ENCODE data around the gene HOOK2. TPM values are rescaled to one million over a fixed set of nuclear protein-coding genes. Genes with fewer than 3 reads are reported as not detected.
"Not testable (repeated sequence)": the region's sequence is repeated elsewhere in the genome, so short reads cannot be mapped to it uniquely, and the experiment has no call there.

HOOK2 gene
- total and polyA plus RNA-seq, 9 donors: 13.1 to 40.8 (median 22.4) TPM

DNA sequence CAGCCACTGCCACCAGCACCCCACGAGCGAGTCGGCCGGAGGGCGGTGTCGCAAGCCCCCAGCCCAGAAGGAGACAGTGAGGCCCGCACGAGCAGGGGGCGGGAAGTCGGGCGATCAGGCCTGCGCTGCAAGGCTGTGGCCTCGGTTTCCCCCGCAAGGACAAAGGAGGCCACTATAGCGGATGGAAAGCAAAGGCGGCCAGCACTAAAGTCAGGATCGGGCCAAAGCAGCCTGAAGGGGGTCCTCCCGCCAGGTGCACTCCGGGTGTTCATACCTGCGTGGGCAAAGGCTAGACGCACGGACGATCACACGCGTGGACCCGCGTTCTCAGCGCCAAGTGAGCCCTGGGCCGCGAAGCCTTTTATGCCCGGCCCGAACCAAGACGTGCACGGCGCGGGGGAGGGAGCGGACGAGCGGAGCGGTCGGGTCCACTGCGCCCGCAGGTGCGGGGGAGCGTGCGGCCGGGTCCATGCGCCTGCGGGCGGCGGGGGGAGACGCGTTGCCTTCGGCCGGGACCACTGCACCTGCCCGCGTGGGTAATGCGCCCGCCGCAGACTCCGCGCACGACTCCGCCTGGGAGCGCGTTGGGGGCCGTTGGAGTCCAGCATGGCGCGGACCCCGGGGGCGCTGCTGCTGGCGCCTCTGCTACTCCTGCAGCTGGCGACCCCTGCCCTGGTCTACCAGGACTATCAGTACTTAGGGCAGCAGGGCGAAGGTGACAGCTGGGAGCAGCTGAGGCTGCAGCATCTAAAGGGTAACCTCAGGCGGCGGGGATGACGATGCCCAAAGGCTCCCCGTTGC, 26.3 kb upstream of the HOOK2 start, which contains the start of the genes PRDX2 and THSD8:
TSS of gene PRDX2 (minus strand) at position 335 of the 801 bp plus-strand sequence. CDS start 539 bp downstream, outside the sequence.
TSS of gene THSD8 (plus strand) at position 604 of the 801 bp plus-strand sequence. CDS start at position 607, 3 bp downstream.
- peak; percentile 89 for DNase-seq
- H3K27ac ChIP-seq (ENCODE audit: low read length): peak within 1 kb of the TSS; percentile 79
- peaks cover 28% of the 10 kb centered on the region for H3K4me1 ChIP-seq (ENCODE audit: control insufficient read depth, insufficient read depth, low read length)
- peaks cover 21% of the 10 kb centered on the region for H3K36me3 ChIP-seq (ENCODE audit: control insufficient read depth, insufficient read depth, low read length)
- no peaks in the 10 kb centered on the region for H3K9me3 ChIP-seq (replicated peaks; ENCODE audit: control insufficient read depth, low read depth, low read length)
- peak within 1 kb of the TSS; percentile 96 for H3K4me3 ChIP-seq (ENCODE audit: low read length)
- under 1% methylated on average over 78 of the region's 78 CpGs for WGBS (ENCODE audit: insufficient coverage)
- H3K27me3 ChIP-seq (ENCODE audit: control insufficient read depth, insufficient read depth, low read length): peaks cover 5% of the 10 kb centered on the region

GRCh38 chr19:12800923-12801465, 25.6 kb upstream of the HOOK2 start:
- Histone ChIP-seq H3K4me3 (ENCODE audit: low read length) (peak overlapping the region; percentile 96), H3K9me3 (replicated peaks; ENCODE audit: control insufficient read depth, low read depth, low read length) (no peaks in the 10 kb centered on the region), H3K27me3 (ENCODE audit: control insufficient read depth, insufficient read depth, low read length) (peaks cover 5% of the 10 kb centered on the region), H3K36me3 (ENCODE audit: control insufficient read depth, insufficient read depth, low read length) (peaks cover 21% of the 10 kb centered on the region), H3K27ac (ENCODE audit: low read length) (peak overlapping the region; percentile 79), H3K4me1 (ENCODE audit: control insufficient read depth, insufficient read depth, low read length) (peaks cover 28% of the 10 kb centered on the region)
- 4% methylated on average over 33 of the region's 38 CpGs for WGBS (ENCODE audit: insufficient coverage)
- peak; percentile 30 for DNase-seq

GRCh38 chr19:12800466-12800770, 25.1 kb upstream of the HOOK2 start:
- Histone ChIP-seq H3K4me1 (ENCODE audit: control insufficient read depth, insufficient read depth, low read length) (peaks cover 28% of the 10 kb centered on the region), H3K27ac (ENCODE audit: low read length) (no peak overlapping the region), H3K9me3 (replicated peaks; ENCODE audit: control insufficient read depth, low read depth, low read length) (no peaks in the 10 kb centered on the region), H3K4me3 (ENCODE audit: low read length) (no peak overlapping the region), H3K27me3 (ENCODE audit: control insufficient read depth, insufficient read depth, low read length) (peaks cover 5% of the 10 kb centered on the region), H3K36me3 (ENCODE audit: control insufficient read depth, insufficient read depth, low read length) (peaks cover 21% of the 10 kb centered on the region)
- no CpG with 5 or more reads among the region's 1 CpG for WGBS (ENCODE audit: insufficient coverage)
- DNase-seq: no peak

DNA sequence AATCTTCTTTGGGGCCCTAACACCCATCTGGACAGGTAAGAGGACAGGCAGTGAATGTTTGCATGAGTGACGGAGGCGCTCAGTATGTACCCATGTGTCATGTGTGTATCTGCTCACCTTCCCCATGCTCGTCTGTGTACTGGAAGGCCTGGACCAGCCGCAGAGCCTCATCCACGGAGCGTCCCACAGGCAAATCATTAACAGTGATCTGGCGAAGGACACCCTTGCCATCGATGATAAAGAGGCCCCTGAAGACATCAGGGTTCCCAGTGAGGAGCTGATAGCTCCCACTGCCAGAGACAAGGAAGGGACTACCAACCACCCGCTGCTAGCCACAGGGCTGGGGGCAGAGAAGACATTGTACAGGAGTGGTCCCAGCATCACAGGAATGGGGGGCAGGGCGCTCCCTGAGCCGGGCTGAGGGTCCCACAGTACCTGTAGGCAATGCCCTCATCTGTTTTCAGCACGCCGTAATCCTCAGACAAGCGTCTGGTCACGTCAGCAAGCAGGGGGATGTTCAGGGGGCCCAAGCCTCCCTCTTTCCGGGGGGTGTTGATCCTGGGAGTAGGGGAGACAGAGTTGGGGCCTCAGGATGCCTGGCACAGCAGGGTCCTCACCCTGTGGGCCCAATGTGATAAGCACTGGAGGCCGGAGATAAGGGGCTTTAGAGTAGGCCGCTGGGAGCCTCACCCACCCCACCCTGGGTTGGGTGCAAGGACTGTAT, 24.6 kb upstream of the HOOK2 start:
- peaks cover 5% of the 10 kb centered on the region for H3K27me3 ChIP-seq (ENCODE audit: control insufficient read depth, insufficient read depth, low read length)
- H3K4me1 ChIP-seq (ENCODE audit: control insufficient read depth, insufficient read depth, low read length): peaks cover 28% of the 10 kb centered on the region
- H3K4me3 ChIP-seq (ENCODE audit: low read length): no peak overlapping the region
- H3K27ac ChIP-seq (ENCODE audit: low read length): no peak overlapping the region
- H3K36me3 ChIP-seq (ENCODE audit: control insufficient read depth, insufficient read depth, low read length): peaks cover 21% of the 10 kb centered on the region
- 88% methylated on average over 15 of the region's 18 CpGs for WGBS (ENCODE audit: insufficient coverage)
- H3K9me3 ChIP-seq (replicated peaks; ENCODE audit: control insufficient read depth, low read depth, low read length): no peaks in the 10 kb centered on the region
- DNase-seq: no peak

DNA sequence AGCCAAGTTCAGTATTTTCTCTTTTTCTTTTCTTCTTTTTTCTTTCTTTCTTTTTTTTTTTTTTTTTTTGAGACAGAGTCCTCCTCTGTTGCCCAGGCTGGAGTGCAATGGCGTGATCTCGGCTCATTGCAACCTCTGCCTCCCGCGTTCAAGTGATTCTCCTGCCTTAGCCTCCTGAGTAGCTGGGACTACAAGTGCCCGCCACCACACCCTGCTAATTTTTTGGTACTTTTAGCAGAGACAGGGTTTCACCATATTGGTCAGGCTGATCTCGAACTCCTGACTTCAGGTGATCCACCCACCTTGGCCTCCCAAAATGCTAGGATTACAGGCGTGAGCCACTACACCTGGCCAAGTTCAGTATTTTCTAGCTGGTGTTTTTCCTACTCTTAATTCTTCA, 22.3 kb upstream of the HOOK2 start:
- DNase-seq; H3K9me3 ChIP-seq (replicated peaks; ENCODE audit: control insufficient read depth, low read depth, low read length); H3K27ac ChIP-seq (ENCODE audit: low read length); H3K4me3 ChIP-seq (ENCODE audit: low read length); H3K27me3 ChIP-seq (ENCODE audit: control insufficient read depth, insufficient read depth, low read length): not testable (repeated sequence)
- 91% methylated on average over 6 of the region's 7 CpGs for WGBS (ENCODE audit: insufficient coverage)
- Histone ChIP-seq H3K36me3 (ENCODE audit: control insufficient read depth, insufficient read depth, low read length) (peaks cover 21% of the 10 kb centered on the region), H3K4me1 (ENCODE audit: control insufficient read depth, insufficient read depth, low read length) (peaks cover 39% of the 10 kb centered on the region)

GRCh38 chr19:12797141-12797587, 21.8 kb upstream of the HOOK2 start:
- Histone ChIP-seq H3K9me3 (replicated peaks; ENCODE audit: control insufficient read depth, low read depth, low read length) (no peaks in the 10 kb centered on the region), H3K27me3 (ENCODE audit: control insufficient read depth, insufficient read depth, low read length) (peaks cover 3% of the 10 kb centered on the region), H3K4me1 (ENCODE audit: control insufficient read depth, insufficient read depth, low read length) (peaks cover 35% of the 10 kb centered on the region), H3K36me3 (ENCODE audit: control insufficient read depth, insufficient read depth, low read length) (peaks cover 21% of the 10 kb centered on the region), H3K4me3 (ENCODE audit: low read length) (no peak overlapping the region), H3K27ac (ENCODE audit: low read length) (no peak overlapping the region)
- WGBS (ENCODE audit: insufficient coverage): 87% methylated on average over 4 of the region's 6 CpGs
- no peak for DNase-seq

GRCh38 chr19:12796146-12797071, 21.1 kb upstream of the HOOK2 start:
- 9% methylated on average over 15 of the region's 18 CpGs for WGBS (ENCODE audit: insufficient coverage)
- Histone ChIP-seq H3K36me3 (ENCODE audit: control insufficient read depth, insufficient read depth, low read length) (peaks cover 21% of the 10 kb centered on the region), H3K27ac (ENCODE audit: low read length) (peak overlapping the region; percentile 43), H3K4me1 (ENCODE audit: control insufficient read depth, insufficient read depth, low read length) (peaks cover 31% of the 10 kb centered on the region), H3K4me3 (ENCODE audit: low read length) (no peak overlapping the region), H3K27me3 (ENCODE audit: control insufficient read depth, insufficient read depth, low read length) (peaks cover 3% of the 10 kb centered on the region), H3K9me3 (replicated peaks; ENCODE audit: control insufficient read depth, low read depth, low read length) (no peaks in the 10 kb centered on the region)
- peak; percentile 89 for DNase-seq

DNA sequence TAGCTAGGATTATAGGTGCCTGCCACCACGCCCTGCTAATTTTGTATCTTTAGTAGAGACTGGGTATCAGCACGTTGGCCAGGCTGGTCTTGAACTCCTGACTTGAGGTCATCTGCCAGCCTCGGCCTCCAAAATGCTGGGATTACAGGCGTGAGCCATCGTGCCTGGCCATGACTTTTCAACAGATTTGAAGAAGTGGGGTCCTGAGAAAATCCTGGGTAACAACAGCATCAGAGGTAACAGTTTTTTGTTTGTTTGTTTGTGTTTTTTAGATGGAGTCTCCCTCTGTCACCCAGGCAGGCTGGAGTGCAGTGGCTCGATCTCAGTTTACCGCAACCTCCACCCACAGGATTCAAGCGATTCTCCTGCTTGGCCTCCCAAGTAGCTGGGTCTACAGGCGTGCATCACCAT, 19.6 kb upstream of the HOOK2 start:
- no peak for DNase-seq
- Histone ChIP-seq H3K27me3 (ENCODE audit: control insufficient read depth, insufficient read depth, low read length) (no peaks in the 10 kb centered on the region), H3K4me3 (ENCODE audit: low read length) (no peak overlapping the region), H3K27ac (ENCODE audit: low read length) (no peak overlapping the region), H3K4me1 (ENCODE audit: control insufficient read depth, insufficient read depth, low read length) (peaks cover 31% of the 10 kb centered on the region), H3K9me3 (replicated peaks; ENCODE audit: control insufficient read depth, low read depth, low read length) (no peaks in the 10 kb centered on the region), H3K36me3 (ENCODE audit: control insufficient read depth, insufficient read depth, low read length) (peaks cover 18% of the 10 kb centered on the region)
- WGBS (ENCODE audit: insufficient coverage): 98% methylated on average over 8 of the region's 9 CpGs

- Histone ChIP-seq H3K9me3 (replicated peaks; ENCODE audit: control insufficient read depth, low read depth, low read length) (no peaks in the 10 kb centered on the region), H3K4me1 (ENCODE audit: control insufficient read depth, insufficient read depth, low read length) (peaks cover 36% of the 10 kb centered on the region)
- WGBS (ENCODE audit: insufficient coverage): 86% methylated on average over 4 of the region's 7 CpGs
Measured at GRCh38 chr19:12794196-12794941, 19.0 kb upstream of the HOOK2 start.

More at GRCh38 chr19:12794196-12794941, 19.0 kb upstream of the HOOK2 start:
- peak overlapping the region; percentile 99 for H3K27ac ChIP-seq (ENCODE audit: low read length)
- H3K36me3 ChIP-seq (ENCODE audit: control insufficient read depth, insufficient read depth, low read length): peaks cover 12% of the 10 kb centered on the region
- H3K27me3 ChIP-seq (ENCODE audit: control insufficient read depth, insufficient read depth, low read length): no peaks in the 10 kb centered on the region
- DNase-seq: peak; percentile 43
- peak overlapping the region; percentile 98 for H3K4me3 ChIP-seq (ENCODE audit: low read length)

Measured in muscle of leg (tissue), 11 donors.